Measurements from ENCODE around the gene DBNDD1.

The DBNDD1 gene

DNA sequence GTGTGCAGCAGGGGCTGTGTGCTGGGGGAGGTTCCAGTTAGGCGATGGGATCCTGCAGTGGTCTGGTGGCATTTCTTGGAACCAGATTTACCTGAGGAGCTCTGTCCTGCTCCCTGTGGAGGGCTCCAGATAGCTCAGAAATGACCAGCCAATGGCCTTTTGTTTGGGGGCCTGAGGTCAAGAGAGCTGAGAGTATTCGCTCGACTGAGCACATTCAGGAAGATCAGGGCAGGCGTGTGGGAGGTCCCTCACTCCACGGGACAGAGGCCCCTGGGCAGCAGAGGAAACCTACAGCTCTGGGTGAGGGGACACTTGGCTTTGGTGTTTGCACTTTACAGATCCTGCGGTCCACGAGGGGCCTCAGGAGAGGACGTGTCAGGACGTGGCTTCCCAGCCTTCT is 52.5 kb downstream of the DBNDD1 start:
- FAIRE-seq = no peak

DNA sequence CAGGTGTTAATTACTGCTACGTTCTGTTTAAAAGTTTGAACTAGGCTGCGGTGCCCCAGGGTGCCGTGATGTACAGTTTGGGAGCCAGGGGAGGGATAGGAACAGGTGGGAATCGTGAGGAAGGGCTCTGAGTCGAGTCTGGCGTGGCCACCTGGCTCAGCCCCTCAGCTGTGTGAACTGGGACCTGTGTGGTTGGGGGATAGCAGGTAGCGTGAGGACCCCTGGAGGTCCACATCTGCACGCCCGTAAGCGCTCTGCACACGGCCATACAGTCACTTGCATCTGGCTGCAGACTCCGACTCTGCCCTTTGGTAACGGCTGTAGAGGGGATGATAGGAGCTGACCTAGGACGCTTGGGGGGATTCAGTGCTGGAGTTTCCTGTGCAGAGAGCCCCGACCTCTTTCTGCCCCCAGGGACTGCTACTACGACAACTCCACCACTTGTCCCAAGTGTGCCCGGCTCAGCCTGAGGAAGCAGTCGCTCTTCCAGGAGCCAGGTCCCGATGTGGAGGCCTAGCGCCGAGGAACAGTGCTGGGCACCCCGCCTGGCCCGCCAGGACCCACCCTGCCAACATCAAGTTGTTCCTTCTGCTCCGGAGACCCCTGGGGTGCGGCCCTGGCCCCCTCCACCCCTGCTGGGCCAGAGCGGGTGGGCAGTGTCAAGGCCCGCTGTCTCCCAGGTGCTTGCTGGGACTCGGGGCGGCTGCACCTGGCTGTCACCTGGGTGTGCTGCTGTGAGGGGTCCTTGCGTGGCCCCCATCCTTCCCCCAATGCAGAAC is 53.6 kb downstream of the DBNDD1 start:
- FAIRE-seq (no peak), DNase-seq (ENCODE audit: insufficient read length, low spot score) (no peak)

More for the DNA sequence above, 52.5 kb downstream of the DBNDD1 start:
- DNase-seq (ENCODE audit: insufficient read length, low spot score) = no peak

DNA sequence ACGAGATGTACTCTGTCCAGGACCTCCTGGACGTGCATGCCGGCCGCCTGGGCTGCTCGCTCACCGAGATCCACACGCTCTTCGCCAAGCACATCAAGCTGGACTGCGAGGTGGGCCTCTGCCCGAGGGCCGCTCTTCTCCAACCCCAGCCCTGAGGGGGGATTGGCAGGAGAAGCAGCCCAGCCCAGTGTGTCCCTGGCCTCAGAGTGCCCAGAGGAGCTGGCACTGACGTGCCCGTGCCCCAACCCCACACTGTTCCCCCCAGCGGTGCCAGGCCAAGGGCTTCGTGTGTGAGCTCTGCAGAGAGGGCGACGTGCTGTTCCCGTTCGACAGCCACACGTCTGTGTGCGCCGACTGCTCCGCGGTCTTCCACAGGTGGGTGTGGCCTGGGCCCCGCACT is 55.1 kb downstream of the DBNDD1 start:
- no peak for FAIRE-seq

DNA sequence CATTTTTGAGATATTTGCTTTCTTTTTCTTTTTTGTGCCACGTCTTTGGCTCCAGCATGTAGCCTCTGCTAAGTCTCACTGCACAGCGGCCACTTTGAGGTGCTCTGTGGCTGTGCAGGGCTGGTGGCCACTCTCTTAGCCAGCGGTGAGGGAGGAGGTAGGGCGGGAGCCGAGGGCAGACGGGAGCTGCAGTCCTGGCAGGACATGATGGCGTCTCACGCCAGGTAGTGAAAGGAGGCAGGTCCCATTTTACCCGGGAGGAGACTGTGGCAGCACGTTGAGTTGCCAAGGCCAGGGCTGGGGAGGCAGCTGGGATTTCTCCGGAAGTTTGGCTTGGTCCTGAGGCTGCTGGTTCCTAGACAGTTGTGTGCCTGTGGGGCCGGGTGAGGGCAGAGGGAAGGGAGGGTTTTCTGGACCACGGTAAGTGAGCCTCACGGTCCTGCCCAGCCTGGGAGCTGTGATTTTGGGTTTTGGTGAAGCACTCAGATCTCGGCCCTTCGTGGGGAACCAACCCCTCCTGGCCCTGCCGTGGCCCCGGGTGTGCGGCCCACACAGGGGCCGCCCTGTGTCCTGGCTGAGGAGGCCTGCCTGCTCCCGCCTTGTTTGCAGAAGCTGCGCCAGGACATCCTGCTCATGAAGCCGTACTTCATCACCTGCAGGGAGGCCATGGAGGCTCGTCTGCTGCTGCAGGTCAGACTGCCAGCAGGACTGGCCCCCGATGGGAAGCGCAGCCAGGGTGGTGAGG is 56.3 kb downstream of the DBNDD1 start:
- FAIRE-seq = no peak

More for the DNA sequence above, 55.1 kb downstream of the DBNDD1 start:
- no peak for DNase-seq (ENCODE audit: insufficient read length, low spot score)

DNA sequence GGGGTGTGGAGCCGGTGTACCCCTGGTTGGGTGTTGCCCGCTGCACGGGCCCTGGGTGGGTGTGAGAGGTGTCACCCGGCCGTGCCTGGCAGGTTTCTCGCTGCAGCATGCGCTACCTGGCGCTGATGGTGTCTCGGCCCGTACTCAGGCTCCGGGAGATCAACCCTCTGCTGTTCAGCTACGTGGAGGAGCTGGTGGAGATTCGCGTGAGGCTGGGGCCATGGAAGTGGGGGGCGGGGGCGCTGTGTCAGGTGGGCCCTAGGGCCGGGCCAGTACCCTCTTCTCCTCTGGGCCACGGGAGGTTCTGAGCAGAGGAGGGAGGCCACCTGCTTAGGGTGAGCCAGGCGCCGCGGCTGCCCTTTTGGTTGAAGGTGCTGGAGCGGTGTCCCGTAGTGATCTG is 57.3 kb downstream of the DBNDD1 start:
- DNase-seq (ENCODE audit: insufficient read length, low spot score) = no peak
- FAIRE-seq = no peak

More for the DNA sequence above, 56.3 kb downstream of the DBNDD1 start:
- no peak for DNase-seq (ENCODE audit: insufficient read length, low spot score)

DNA sequence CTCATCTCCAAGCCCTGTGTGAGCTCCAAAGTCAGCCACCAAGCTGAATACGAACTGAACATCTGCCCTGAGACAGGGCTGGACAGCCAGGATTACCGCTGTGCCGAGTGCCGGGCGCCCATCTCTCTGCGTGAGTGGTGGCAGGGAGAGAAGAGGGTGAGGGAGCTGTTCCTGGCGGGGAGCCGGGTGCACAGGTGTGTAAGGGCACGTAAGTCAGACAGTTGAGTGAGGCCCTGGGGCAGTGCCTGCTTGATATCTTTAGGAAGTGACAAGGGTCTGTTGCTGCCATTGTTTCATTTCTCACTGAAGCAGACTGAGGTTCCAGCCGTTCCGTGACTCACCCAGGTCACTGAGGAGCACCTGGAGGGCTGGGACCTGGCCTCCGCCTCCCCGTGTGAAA is 58.3 kb downstream of the DBNDD1 start:
- FAIRE-seq = no peak
- no peak for DNase-seq (ENCODE audit: insufficient read length, low spot score)

DNA sequence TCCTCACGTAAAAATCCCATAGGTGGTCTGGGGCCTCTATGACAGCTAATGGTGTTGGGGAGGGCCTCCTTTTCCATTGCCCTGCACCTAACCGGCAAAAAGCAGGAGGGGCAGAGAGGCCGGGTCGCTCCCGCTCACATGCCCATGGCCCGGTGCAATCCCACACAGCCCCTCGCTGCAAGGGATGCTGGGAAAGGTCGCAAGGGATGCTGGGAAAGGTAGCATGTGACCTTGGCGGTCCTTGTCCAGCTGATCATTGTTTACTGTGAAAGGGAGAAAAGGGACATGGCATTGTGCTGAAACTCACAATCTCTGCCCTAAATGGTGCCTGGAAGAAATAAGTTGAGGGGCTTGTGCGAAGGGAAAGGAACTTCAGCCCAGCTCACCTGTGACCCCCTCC is 60.7 kb downstream of the DBNDD1 start:
- DNase-seq (ENCODE audit: insufficient read length, low spot score) = no peak
- no peak for FAIRE-seq

DNA sequence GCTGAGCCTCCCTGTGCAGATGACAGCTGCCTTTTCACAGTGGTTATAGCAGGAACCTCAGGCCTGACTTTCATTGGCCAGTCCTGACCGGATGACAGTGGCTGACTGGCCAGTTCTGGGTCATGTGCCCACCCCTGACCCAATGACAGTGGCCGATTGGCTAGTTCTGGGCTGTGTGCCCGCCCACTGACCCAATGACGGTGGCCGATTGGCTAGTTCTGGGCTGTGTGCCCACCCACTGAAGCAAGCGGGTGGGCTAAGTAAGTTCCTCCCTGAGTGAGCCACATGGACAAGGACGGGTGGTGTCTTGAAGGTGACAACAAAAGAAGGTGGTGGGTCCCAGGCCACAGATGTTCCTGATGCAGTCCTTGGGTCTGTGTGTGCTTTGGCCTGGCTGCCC is 61.2 kb downstream of the DBNDD1 start:
- no peak for DNase-seq (ENCODE audit: insufficient read length, low spot score)
- no peak for FAIRE-seq

DNA sequence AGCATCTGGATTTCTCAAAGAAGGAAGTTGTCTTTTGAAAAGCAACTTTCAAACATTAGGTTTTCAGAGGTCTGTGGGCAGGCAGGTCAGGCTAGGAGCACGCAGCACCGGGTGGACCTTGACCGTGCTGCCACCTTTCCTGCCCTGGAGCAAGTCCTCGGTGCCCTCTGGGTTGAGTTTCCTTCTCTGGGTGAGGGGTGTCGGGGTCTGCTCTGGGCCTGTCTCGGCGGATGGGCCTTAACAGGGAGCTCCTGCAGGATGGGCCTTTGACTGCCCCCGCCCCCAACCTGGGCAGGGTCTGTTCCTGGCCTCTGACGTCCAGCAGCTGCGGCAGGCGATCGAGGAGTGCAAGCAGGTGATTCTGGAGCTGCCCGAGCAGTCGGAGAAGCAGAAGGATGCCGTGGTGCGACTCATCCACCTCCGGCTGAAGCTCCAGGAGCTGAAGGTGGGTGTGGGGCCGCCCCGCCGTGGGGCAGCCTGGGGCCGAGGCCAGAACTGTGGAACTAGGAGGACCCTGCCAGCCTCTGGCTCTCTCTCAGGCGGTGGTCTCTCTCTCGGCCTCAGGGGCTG is 62.0 kb downstream of the DBNDD1 start:
- FAIRE-seq (no peak), DNase-seq (ENCODE audit: insufficient read length, low spot score) (no peak)

DNA sequence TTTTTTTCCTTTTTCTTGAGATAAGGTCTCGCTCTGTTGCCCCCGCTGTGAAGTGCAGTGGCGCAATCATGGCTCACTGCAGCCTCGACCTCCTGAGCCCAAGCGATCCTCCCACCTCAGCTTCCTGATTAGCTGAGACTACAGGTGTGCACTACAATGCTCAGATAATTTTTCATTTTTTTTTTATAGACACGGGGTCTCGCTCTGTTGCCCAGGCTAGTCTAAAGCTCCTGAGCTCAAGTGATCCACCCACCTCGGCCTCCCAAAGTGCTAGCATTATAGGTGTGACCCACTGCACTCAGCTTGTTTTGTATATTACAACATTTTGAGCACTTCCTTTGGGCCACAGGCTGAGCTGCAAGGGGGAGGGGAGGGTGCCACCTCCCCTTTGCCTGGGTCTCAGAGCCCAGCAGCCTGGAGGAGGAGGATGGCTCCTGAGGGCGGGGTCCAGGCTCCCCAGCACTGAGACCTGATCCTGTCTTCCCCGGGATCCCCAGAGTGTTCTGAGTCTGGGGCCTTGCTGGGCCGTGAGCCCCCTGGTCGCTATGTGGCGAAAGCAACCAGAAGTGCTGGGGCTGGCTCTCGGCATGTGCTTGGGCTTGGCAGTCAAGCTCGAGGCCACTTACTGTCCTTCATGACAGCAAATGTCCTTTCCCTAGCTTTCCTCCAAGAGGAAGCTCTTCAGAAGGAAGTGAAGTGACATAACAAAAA is 62.6 kb downstream of the DBNDD1 start:
- DNase-seq (ENCODE audit: insufficient read length, low spot score) = no peak
- FAIRE-seq = no peak

DNA sequence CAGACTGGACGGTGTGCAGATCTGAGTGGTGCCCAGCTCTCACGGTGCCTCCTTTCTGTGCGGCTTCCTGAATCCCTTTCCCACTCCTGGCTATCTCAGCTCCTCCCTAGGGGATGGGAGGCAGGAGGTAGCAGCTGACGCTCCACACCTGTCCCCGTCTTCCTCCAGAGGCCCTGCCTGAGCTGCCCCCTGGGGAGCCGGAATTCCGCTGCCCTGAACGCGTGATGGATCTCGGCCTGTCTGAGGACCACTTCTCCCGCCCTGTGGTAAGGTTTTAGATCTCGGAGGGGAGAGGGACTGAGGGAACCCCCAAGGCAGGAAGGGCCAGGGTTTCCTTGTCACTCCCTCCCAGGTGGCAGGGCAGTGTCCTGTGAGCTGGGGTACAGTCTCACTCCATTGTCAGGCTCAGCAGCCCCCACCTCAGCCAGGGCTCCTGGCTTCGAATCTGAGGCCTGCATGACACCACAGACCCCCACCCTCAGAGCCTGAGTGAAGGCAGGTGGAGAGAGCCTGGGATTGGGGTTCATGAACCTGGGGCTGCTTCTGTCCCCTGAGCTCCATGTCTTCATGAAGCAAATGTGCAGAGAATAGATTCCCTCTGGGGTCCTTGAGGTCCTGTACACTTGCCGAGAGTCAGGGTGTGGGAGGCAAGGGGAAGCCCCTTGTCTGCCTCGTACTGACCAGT is 64.1 kb downstream of the DBNDD1 start:
- FAIRE-seq = no peak
- no peak for DNase-seq (ENCODE audit: insufficient read length, low spot score)

All from GM19239 (cell line).